Measurements from ENCODE around the gene DMWD.

The DMWD gene, protein sequence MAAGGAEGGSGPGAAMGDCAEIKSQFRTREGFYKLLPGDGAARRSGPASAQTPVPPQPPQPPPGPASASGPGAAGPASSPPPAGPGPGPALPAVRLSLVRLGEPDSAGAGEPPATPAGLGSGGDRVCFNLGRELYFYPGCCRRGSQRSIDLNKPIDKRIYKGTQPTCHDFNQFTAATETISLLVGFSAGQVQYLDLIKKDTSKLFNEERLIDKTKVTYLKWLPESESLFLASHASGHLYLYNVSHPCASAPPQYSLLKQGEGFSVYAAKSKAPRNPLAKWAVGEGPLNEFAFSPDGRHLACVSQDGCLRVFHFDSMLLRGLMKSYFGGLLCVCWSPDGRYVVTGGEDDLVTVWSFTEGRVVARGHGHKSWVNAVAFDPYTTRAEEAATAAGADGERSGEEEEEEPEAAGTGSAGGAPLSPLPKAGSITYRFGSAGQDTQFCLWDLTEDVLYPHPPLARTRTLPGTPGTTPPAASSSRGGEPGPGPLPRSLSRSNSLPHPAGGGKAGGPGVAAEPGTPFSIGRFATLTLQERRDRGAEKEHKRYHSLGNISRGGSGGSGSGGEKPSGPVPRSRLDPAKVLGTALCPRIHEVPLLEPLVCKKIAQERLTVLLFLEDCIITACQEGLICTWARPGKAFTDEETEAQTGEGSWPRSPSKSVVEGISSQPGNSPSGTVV
- 14.5 to 27.6 (median 20.8) reads per million in 3 experiments for total RNA-seq

DNA sequence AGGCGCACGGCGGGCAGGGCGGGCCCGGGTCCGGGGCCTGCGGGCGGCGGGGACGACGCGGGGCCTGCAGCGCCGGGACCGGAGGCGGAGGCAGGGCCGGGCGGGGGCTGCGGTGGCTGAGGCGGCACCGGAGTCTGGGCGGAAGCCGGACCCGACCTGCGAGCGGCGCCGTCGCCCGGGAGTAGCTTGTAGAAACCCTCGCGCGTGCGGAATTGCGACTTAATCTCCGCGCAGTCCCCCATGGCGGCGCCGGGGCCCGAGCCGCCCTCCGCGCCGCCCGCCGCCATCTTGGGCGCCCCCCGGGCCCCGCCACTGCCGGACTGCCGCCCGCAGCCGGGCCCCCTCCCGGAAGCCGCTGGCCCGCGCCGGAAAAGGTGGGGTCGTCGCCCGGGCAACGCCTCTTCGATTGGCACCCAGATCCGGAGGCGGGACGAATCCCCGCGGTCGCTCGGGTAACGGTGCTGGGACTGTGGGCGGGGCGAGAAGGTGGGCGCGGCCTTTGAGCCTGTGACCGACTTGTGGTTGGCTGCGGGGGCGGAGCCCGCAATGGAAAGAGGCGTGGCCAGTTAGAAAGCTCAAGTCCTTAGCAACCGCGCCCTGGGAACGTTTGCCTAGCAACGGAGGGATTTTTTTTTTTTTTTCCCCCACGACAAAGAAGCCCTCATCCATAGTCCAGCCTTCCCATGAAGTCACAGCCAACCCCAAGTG, at the start of gene DMWD:
Gene DMWD (minus strand): TSS at position 376 of the 708 bp plus-strand sequence. CDS start 89 bp downstream, at position 287.
- DNase-seq: peak; percentile 97

DNA sequence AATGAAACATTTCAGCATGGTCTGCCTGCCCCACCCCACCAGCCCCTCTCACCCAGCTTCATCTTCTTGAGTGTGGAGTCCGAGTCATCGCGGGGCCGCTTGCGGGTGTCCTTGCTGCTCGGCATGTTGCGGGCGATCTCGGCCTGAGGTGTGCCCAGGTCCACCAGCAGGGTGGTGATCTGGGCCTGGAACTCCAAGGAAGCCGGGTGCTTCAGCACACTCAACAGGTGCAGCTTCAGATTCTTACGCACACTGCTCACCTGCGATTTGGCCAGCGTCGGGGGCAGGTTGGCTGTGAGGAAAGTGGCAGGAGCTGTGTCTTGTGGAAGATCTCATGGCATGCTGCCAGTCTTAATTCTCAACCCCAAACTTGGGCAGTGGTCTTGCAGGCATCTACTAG, 49.6 kb upstream of the DMWD start:
- no peak for DNase-seq

DNA sequence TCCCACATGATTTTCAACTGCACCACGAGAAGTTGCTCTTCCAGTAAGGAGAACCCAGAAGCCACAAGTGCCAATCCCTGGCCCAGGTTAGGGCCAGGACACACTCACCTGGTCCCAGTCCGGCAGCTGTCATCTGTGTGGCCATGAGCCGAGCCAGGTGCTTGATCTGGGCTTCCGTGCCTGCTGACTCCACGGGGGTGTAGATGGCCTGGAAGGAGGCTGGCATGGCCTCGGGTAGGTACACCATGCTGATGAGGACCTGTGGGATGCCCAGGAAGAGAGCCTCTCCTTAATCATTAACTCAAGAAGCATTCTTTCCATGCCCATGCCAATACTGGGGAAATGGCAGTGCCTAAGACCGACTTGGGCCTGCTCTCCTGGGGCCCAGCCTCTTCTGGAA, 42.3 kb upstream of the DMWD start:
- no peak for DNase-seq

DNA sequence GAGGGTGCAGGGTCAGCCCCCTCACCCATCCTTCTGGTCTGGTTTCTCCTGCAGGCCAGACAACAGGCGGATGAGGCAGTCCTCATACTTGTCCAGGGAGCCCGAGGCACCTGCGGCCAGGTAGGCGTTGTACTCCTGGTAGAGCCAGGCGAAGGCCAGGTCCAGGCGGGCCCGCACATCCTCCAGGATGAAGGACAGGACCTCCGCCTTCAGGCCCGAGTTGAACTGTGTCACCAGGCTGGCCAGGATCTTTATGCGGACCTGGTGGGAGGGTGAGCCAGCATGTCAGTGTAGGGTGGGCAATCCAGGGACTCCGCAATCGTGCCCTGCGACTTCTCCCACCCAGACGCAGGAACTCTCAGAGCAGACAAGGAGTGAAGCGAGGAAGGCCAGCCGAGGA, 36.3 kb upstream of the DMWD start:
- DNase-seq: no peak

DNA sequence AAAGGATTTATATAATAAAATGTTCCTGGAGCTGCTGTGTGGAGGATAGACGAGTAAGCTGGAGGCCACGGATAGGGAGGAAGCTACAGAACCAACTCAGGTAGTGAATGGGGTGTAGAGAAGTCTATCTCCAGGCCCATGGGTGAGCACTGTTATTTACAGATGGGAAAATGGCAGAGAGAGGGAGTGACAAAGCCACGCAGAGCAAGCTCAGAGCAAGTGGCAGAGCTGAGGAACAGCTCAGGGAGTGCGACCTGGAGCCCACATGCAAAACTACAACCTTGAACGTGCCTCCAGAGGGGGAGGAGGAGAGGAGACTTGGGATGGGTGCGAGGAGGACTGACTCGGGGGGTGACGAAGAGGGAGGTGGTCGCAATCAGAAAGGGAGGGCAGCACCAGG, 35.9 kb upstream of the DMWD start:
- no peak for DNase-seq

DNA sequence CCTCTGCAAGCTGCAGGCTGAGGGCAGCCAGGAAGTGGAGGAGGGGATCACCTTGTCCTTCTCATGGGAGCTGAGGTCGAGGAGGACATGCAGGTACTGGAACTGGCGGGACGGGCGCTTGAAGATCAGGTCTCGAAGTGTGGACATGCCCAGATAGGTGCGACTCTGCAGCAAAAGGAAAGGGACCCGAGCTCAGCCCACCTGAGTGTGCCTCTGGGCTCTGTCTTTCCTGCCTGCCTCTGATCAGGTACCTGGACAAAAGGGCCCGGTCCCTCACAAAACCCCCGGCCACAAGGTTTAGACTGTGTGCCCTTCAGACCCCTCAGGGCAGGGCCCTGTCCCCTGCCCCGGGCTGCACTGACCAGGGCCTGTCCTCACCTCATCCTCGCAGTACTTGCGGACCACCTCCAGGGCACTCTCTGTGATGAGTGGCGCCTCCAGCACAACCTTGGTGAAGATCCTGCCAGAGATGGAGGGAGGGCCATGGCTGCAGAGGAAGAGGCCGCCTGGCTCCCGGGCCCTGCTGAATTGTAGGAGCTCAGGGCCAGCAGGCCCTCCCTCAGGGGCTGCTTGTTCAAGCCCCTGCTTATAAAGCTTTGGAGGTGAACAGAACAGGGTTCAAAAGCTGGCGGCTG, 34.9 kb upstream of the DMWD start:
- DNase-seq: no peak

DNA sequence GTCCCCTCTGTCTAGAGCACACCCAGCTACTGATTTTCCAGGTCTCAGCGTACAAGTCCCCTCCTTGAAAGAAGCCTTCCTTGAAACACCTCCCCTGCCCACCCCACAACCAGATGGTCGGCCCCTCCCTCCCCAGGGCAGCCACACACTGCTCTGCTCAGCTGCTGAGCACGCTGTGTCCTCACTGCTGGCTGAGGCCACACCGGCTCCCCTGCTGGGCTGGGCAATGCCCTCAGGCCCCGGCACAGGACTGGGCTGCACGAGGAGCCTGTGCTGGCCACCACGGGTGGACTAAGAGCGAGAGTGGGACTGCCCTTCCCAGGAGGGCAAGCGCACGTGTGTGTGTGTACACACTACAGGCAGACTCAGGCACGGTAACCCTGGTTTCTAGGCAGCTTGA, 34.3 kb upstream of the DMWD start:
- DNase-seq: no peak

DNA sequence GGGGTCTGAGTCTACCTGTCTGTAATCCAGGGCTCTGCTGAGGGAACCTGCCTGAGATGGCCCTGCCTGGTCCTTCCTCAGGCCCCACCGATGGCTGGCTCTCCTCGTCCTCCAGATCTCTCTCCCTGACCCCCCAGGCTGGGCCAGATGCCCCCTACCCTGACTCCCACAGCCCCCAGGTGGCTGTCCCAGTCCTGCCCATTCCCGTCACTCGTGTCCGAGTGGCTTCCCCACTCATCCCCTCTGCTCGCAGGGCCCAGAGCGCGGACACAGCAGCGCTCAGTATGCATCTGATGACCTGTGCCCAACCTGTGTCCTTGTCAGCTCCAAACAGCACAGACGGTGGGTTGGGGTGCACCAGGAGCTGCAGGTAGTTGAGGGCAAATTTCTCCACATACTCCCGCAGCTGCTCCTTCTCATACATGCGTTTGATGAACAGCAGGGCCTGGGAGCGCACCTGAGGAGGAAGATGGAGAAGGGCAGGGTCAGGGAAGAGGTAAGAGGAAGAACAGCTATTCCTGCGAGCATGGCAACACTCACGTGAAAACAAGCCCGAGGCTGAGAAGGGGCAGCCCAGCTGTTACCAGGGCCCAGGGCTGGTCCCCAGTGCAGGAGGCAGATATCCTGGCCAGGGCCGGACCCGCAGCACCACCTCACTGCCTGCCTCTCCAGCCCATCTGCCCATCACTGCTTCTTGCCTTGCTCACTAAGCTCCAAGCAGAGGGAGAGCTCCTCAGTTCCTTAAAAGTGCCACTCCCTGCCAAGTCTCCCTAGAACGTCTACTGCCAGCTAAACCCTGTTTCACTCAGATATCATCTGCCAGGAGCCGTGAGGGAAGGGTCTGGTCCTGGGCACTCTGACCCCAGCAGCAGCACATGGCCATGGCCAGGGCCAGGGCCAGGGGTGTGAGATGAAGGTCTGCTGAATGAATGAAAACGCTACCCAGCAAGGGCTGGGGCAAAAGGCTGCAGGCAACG, 33.6 kb upstream of the DMWD start:
- no peak for DNase-seq

DNA sequence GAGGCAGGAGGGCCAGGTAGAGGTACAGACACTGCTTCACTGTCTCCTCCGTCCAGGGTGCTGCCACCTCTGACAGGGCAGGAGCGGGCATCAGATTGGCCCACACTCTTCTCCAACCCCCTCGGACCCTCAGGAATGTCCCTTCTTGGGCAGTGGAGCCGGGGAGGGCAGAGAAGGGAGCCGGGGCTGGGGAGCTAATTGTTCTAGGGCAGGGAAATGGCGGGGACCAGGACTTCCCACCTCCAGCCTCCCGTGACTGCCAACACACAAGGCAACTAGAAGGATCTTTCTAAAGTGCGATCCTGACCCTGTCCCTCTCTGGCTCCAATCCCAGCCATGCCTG, 32.6 kb upstream of the DMWD start:
- DNase-seq: no peak

DNA sequence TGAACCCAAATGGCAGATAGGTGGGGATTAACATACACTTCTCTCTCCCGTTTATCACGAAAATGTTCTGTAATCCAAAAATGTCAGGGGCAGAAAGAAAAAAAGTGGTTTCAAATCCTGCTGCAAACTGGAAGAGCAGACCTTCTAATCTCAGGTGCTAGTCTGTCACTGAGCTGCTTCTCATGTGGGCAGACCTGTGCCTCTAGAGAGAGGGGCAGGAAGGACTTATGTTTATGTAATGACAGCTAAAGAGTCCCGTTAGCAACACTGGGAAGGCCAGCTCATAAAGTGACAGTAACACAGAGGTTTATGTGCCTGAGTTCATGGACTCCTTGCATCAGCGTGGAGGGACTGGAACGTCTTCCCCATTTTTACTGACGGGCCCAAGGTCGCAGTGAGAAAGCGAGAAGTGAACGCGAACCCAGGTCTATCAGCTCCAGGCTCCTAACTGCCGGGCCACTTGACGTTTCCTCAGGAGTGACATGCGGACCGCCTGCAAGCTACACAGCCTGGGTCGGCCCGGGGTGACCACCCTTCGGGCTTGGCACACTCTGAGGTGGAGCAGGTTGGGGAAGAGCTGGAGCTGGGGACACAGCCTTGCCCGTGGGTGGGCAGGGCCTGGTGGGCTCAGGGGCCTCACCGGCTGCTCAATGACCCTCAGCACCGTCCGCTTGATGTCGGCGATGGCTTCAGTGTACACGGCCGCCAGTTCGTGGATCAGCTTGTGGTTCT, 32.1 kb upstream of the DMWD start:
- DNase-seq: no peak

DNA sequence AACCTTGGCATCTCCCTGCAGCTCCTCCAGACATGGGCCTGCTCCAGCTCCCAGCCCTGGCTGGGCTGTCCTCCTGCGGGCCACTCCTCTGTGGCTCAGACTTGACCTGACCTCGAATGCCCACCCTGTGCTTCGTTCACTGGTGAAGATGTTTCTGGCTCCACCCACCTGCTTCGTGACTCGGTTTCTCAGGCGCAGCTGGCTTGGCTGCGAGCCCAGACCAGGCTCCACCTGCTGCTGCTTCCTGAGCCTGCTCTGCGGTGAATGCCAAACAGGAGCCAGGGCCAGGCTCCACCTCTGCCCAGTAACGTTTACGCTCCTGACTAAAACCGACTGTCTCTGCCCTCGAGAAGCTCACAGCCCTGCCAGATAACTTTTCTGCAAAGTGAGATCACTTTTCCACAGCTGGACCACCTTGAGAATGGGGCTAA, 31.4 kb upstream of the DMWD start:
- no peak for DNase-seq

DNA sequence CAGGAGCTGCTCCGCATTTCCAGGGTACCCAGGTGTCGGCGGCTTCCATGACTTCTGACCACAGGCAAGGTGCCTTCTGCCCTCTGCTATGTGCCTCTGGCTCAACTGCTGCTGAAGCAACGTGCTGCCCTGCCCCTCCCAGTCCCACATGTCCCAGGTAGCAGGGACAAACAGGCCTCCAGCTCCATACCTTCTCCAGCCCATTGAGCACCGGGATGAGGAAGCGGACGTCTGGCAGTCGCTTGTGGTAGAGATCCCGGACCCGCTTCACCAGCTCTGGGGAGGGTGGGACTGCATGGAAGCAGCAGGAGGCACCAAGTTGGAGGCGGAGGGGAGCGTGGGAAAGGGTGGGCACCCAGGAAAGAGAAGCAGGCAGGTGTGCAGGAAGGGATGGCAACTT, 30.5 kb upstream of the DMWD start:
- no peak for DNase-seq

DNA sequence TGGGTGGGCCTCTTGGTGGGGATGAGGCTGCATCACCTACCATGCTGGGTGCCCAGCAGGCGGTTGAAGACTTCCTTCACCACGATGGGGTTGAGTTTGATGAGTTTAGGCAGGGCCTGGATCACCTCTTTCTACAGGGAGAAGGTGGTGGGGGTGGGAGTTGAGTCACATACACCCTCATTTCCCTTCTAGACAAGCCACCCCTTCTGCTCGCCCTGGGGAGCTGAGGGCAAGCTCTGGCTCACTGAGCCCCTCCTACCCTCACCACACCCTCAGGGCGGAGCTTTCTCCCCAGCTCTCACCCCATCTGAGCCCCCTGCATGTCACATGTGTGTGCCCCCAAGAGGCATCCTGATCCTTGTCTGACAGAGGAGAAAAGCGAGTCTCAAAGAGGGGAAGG, 30.1 kb upstream of the DMWD start:
- no peak for DNase-seq

DNA sequence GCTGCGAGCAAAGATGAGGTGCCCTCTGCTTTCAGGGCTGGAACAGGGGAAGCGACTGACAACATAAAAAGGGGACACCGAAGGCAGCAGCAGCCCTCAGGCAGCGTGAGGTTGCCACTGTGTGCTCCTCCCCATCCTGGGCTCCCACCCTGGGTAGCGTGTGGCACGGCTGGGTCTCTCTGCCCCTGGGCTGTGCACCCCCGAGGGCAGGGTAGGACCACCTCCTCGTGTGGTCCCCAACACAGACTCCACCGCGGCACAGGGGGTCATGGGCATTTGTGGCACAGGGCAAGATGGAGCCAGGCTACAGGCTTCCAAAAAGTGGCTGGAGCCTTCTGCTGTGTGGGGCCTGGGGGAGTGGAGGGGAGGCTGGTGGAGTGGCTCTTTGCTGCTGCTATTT, 28.9 kb upstream of the DMWD start:
- no peak for DNase-seq

DNA sequence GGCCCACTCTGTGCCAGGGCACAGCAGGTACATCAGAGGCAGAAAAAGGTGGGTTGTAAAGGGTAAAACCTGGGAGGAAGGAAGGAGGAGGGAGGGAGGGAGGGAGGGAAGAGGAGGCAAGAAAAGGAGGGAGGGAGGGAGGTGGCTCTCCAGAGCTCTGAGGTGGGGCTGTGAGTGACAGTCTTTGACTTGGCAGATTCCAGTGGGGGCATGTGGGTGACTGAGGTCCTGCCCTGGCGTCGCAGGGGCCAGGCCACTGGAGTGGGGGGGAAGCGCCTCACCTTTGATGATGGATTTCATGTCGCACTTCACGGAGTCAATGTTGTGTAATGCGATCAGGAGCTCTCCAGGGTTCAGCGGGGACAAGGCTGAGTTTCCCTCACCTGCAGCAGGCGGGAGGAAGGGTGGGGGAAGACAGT, 28.5 kb upstream of the DMWD start:
- no peak for DNase-seq

DNA sequence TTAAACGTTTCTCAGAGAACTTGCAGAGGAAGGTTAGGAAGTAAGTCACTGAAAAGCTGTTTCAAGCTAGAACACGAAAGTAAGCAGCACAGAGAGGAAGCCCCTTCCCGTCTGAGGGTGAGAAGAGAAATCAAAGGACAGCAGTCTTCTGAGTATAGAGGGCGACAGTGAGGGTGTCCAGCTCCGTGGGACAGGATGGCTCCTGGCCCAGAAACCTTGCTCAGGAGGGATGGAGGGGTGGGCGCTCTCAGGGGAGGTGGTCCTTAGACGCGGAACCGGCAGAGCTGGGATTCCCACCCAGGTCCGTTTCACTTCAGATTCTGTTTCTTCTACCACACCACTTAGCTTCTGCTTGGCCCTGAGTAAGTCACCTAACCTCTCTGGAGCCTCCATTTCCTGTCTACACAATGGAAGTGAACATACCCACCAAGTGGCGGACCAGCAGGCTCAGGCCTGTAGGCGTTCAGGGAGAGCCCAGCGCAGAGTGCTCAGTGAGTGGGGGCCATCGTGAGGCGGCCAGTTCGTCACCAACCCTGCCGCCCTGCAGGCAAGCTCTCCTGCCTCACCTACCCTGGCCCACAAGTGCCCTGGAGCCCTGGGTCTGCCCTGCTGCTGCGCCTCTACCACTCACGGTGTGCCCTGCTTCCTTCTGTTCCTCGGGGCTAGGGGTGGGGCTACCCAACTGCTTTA, 27.9 kb upstream of the DMWD start:
- DNase-seq: no peak

DNA sequence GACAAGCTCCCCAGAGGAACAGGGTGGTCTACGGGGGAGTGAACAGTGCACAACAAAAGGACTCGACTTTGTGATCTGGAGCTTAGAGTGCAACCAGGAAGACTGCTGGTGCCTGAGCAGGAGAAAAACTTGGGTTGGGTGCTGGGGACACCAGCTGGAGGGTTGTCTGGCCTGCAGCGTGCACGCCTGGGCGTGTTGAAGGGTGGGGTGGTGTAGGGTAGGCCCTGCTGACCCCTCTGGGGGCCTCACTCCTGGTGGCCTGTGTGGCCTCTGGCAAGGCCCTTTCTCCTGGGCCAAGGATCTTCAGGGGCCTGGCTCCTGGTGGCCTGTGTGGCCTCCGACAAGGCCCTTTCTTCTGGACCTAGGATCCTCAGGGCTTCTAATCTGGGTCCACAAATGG, 27.1 kb upstream of the DMWD start:
- no peak for DNase-seq

DNA sequence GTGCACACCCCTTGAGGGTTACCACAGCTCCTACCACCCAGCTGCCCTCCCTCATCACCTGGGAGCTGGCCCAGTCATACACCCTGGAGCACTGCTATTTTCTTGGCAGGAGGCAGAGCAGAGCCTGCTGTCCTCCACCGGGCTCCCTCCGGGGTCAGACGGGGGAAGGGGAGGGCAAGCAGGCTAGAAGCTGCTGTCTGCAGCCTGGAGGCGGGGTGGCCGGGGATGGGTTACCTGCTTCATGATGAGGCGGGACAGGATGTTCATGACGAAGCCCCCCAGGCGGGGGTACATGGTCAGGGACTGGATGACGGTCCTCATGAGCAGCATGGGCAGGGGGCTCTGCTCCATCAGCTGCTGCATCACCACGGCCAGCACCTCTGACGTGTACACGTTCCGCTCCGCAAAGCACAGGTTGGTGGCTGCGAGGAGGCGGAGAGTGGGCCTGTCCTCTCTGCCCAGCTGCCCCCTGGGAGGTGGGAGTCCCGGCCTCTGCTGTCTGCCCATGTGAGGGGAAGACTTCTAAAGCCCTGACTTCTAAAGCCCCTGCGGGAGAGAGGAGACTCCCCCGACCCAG, 25.2 kb upstream of the DMWD start:
- no peak for DNase-seq

DNA sequence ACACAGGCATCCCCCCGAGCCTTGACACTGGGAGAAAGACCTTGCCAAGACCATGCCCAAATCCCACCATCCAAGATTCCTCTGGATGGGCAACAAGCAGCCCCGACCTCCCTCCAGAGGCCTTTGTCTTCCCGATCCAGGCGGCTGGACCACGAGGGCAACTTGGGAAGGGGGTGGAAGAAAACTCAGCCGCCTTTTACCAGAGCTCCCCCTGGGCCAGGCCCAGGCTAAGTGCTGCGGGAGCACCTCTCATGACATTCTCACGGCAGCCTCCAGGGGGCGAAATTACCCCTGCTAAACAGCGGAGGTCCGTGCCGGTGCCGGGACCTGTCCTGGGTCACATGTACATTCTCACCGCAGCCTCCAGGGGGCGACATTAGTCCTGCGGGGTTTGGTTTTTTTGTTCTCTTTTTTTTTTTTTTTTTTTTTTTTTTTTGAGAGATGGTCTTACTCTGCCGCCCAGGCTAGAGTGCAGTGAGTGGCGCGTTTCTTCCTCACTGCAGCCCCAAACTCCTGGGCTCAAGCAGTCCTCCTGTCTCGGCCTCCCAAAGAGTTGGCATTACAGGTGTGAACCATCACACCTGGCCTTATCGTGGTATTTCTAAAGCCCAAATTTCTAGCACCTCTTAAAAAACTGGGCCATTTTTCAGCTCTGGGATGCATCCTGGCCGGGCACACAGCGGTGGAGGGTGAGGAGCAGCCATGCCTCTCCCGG, 24.5 kb upstream of the DMWD start:
- peak; percentile 91 for DNase-seq
